Measurements from ENCODE around the gene VRK3.
"Not testable (repeated sequence)": the region's sequence is repeated elsewhere in the genome, so short reads cannot be mapped to it uniquely, and the experiment has no call there.

Gene VRK3

DNA sequence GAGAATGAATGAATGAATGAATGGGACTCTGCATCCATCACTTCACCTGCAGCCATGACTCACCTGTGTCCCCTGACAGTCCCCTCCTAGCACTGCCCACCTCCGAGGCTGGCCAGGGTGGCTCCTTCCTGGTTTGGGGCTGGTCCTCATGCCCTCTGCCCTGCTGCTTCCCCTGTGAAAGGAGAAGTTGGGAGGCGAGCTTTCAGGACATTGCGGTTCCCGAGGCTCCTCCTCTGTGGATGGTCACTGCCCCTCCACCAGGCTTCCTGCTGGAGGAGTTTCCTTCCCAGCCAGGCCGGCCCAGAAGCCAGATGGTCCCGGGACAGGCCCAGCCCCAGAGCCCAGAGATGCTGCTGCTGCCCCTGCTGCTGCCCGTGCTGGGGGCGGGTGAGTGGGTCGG, 55.8 kb downstream of the VRK3 start:
- not testable (repeated sequence) for H3K9me3 Mint-ChIP-seq

DNA sequence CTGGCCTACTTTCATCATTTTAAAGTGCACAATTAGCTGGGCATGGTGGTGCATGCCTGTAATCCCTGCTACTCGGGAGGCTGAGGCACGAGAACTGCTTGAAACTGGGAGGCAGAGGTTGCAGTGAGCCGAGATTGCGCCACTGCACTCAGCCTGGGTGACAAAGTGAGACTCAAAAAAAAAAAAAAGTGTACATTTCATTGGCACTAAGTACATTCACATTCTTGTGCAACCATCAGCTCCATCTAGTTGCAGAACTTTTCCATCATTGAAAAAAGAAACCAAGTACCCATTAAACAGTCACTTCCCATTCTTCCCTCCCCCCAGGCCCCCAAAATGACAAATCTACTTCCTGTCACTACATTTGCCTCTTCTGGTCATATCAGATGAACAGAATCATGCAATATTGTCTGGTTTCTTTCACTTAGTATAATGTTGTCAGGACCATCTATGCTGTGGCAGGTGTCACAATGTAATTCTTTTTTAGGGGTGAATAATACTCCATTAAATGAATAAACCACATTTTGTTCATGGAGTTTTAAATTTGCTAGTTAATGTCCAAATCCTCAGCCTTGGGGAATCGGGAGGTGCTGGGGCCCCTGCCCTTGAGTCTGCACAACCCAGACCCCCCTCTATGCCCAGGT, 56.8 kb downstream of the VRK3 start:
- no peak for DNase-seq
- Mint-ChIP-seq H3K9me3 (peaks cover 2% of the 10 kb centered on the region), H3K27ac (no peak overlapping the region), H3K4me3 (no peak overlapping the region), H3K27me3 (peaks cover 10% of the 10 kb centered on the region), H3K36me3 (ENCODE audit: low read depth) (no peaks in the 10 kb centered on the region), H3K4me1 (no peaks in the 10 kb centered on the region)
- no peak for ATAC-seq

More for the DNA sequence above, 55.8 kb downstream of the VRK3 start:
- not testable (repeated sequence) for DNase-seq; H3K27me3 Mint-ChIP-seq; H3K36me3 Mint-ChIP-seq (ENCODE audit: low read depth); ATAC-seq; H3K4me3 Mint-ChIP-seq; H3K27ac Mint-ChIP-seq; H3K4me1 Mint-ChIP-seq

DNA sequence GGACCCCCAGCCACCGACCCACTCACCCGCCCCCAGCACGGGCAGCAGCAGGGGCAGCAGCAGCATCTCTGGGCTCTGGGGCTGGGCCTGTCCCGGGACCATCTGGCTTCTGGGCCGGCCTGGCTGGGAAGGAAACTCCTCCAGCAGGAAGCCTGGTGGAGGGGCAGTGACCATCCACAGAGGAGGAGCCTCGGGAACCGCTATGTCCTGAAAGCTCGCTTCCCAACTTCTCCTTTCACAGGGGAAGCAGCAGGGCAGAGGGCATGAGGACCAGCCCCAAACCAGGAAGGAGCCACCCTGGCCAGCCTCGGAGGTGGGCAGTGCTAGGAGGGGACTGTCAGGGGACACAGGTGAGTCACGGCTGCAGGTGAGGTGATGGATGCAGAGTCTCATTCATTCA, 64.2 kb downstream of the VRK3 start, which contains the start of gene SIGLEC11:
Gene SIGLEC11, minus strand, starts transcription at position 193 of the 400 bp plus-strand sequence. Its CDS starts 91 bp downstream, at position 102.
- H3K9me3 Mint-ChIP-seq; H3K27me3 Mint-ChIP-seq; H3K27ac Mint-ChIP-seq; H3K36me3 Mint-ChIP-seq (ENCODE audit: low read depth); ATAC-seq; H3K4me1 Mint-ChIP-seq; DNase-seq; H3K4me3 Mint-ChIP-seq: not testable (repeated sequence)

DNA sequence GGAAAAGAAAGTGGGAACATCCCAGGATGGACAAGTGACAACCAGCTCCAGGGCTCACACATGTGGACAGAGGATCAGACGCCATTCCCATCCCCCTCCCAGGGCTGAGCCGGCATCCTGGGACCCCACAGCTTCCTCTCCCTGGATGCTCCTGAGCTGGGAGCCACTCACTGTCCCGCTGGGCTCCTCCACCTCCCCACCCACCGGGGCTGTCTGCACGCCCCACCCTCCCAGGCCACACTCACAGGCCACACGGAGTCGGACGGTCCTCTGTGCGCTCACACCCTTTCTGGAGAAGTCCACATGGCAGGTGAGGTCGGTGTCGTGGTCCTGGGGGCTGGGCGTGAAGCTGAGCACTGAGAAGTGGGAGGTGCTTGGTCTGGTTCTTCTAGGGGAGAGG, 65.3 kb downstream of the VRK3 start:
- H3K4me3 Mint-ChIP-seq; DNase-seq; H3K27me3 Mint-ChIP-seq; H3K4me1 Mint-ChIP-seq; H3K27ac Mint-ChIP-seq; H3K9me3 Mint-ChIP-seq; H3K36me3 Mint-ChIP-seq (ENCODE audit: low read depth); ATAC-seq: not testable (repeated sequence)

DNA sequence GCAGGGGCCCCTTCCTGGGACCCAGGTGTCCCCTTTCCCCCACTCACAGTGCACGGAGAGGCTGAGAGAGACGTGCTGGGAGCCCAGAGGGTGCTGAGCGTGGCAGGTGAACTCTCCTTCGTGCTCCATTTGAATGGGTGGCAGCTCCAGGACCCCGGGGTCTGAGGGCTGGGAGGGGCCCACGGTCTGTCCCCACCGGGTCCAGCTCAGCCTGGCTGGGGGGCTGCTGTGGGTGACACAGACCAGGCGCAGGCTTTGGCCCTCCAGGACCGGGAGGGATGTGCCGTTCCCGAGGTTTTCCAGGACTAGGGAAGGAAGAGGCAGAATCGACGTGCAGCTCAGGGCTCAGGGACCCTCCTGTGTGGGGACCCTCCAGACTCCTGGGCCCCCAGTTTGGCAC, 66.6 kb downstream of the VRK3 start:
- not testable (repeated sequence) for H3K4me1 Mint-ChIP-seq; H3K27ac Mint-ChIP-seq; DNase-seq; H3K4me3 Mint-ChIP-seq; H3K27me3 Mint-ChIP-seq; ATAC-seq; H3K36me3 Mint-ChIP-seq (ENCODE audit: low read depth); H3K9me3 Mint-ChIP-seq

DNA sequence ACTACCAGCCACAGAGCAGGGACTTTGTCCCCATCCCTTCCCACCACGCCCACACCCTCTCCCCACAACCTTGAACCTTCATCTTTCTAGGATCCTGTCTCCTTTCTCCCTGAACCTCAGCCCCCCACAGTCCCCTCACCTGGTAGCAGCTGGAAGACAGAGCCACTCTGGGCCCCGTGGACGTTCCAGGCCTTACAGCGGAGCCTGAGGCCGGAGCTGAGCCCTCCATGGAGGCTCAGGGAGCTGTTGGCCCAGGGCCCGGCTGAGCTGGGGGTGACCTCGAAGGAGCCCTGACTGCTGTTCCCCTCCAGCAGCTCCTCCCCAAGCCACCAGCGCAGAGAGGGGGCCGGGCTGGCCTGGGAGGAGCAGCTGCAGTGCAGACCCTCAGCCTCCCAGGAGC, 67.0 kb downstream of the VRK3 start:
- not testable (repeated sequence) for H3K36me3 Mint-ChIP-seq (ENCODE audit: low read depth); H3K9me3 Mint-ChIP-seq; H3K4me1 Mint-ChIP-seq; ATAC-seq; H3K27ac Mint-ChIP-seq; H3K27me3 Mint-ChIP-seq; DNase-seq; H3K4me3 Mint-ChIP-seq

DNA sequence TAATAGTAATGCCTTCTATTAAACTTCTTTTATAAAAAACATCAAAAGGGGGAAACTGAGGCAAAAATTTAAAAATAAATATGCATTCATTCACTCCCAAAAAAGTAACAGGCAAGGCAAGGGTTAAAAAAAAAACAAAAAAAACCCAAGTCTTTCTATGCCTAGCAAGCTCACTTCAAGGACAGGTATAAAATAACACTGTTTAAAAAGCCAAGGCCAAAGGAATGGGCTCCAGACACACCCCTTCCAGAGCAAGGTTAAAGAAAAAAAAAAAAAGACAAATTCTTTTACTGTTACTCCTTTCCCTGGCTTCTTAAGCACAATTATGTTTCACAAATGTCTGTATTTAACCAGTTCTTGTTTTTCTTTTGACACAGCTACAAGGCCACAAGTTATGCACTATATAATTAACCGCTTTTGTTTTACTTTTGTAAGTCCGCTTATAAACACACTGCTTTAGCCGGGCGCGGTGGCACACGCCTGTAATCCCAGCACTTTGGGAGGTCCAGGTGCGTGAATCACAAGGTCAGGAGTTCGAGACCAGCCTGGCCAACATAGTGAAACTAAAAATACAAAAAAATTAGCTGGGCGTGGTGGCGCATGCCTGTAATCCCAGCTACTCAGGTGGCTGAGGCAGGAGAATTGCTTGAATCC, 67.8 kb downstream of the VRK3 start:
- Mint-ChIP-seq H3K36me3 (ENCODE audit: low read depth) (no peaks in the 10 kb centered on the region), H3K4me1 (peaks cover 1% of the 10 kb centered on the region), H3K4me3 (no peak overlapping the region), H3K27me3 (peaks cover 4% of the 10 kb centered on the region), H3K9me3 (no peaks in the 10 kb centered on the region), H3K27ac (no peak overlapping the region)
- ATAC-seq (no peak), DNase-seq (no peak)

DNA sequence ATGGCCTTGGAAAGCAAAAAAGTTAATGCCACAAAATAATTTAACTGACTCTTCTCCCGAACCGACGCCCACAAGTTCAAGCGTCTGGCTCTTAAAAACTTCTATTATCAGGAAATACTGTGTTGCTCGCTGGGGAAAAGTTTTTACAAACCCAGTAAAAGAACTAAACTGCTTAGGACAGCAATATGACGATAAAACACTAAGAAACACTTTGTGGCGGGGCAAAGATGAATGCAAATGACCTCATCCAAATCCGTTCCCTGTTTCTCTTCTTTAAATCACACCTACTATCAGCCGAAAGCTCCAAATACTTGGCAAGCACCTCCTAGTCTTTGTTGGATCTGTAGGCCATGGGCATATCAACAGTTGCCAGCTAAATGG, 69.1 kb downstream of the VRK3 start:
- Mint-ChIP-seq H3K4me3 (no peak overlapping the region), H3K9me3 (no peaks in the 10 kb centered on the region), H3K4me1 (peaks cover 1% of the 10 kb centered on the region), H3K36me3 (ENCODE audit: low read depth) (no peaks in the 10 kb centered on the region), H3K27me3 (peaks cover 4% of the 10 kb centered on the region), H3K27ac (no peak overlapping the region)
- no peak for DNase-seq
- ATAC-seq, result no peak

DNA sequence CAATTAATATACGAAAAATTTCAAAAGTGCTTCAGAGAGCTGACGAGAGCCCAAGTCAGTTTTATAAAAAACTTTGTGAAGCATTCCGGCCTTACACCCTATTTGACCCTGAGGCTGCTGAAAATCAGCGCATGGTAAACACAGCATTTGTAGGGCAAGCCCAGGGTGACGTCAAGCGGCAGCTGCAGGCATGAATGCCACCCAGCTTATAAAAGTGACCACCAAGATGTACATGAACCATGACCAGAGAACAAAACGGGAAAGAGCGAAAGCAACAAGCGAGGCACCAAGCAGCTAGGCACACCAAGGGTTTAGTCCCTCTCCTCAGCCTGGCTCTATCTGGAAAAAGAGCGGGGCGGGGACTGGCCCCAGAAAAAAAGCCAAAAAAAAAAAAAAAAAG, 70.2 kb downstream of the VRK3 start:
- peaks cover 2% of the 10 kb centered on the region for H3K27me3 Mint-ChIP-seq
- ATAC-seq, result no peak
- no peak overlapping the region for H3K4me3 Mint-ChIP-seq
- H3K9me3 Mint-ChIP-seq, result no peaks in the 10 kb centered on the region
- no peak overlapping the region for H3K27ac Mint-ChIP-seq
- H3K4me1 Mint-ChIP-seq, result peaks cover 1% of the 10 kb centered on the region
- H3K36me3 Mint-ChIP-seq (ENCODE audit: low read depth), result no peaks in the 10 kb centered on the region
- DNase-seq, result no peak

DNA sequence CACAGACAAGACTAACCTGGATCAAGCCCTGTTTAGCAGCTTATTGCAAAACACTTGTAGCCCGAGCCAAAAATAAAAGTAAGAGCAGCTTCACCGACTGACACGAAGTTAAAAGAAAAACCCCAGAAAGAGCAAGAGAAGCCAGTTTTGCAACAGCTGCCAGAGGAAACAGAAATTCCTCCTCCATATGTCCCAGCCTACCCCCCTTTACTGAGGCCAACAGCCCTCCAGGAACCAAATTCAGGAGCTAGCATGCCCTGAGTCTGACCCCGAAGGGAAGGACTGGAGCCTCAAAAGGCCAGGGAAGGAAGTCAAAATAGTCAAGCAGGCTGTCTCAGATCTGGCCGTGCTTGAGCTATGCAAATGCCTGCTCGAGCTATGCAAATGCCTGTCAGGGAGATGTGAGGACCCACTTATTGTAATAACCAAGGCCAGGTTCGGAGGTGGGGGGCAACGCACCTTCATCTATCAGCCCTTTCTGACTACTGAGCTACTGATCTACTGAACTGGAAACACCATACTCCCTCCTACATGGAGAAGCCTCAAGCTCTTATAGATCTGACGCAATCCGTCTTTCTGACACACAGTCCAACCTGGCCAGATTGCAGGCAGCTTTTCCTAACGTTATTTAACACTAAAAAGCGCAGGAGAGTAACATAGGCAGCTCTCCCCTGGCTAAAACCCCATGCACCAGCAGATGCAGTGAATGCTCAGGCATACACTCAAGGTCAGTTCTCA, 70.9 kb downstream of the VRK3 start:
- Mint-ChIP-seq H3K36me3 (ENCODE audit: low read depth) (no peaks in the 10 kb centered on the region), H3K27ac (no peak overlapping the region), H3K4me3 (no peak overlapping the region), H3K27me3 (peaks cover 2% of the 10 kb centered on the region), H3K9me3 (no peaks in the 10 kb centered on the region), H3K4me1 (peaks cover 1% of the 10 kb centered on the region)
- ATAC-seq (no peak), DNase-seq (no peak)

DNA sequence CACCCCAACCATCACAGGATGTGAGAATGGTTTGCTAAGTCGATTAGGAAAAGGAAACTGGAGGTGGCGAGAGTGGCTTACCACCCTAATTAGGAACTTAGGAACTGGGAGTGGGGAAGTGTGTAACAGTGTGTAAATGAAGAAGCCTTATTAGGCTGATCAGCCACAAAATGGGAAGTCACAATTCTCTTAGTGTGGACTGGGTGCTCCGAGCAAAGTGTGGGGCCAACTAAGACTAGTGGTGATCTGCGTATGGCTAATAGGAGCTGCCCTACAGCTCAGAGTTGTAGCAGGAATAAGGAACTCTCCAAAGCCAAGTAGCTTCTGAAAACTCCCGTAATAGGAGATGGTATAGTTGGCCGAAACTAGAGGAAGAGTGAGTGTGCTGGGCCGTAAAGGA, 71.8 kb downstream of the VRK3 start:
- H3K9me3 Mint-ChIP-seq, result no peaks in the 10 kb centered on the region
- DNase-seq, result no peak
- ATAC-seq, result no peak
- H3K4me3 Mint-ChIP-seq, result no peak overlapping the region
- no peak overlapping the region for H3K27ac Mint-ChIP-seq
- H3K27me3 Mint-ChIP-seq, result peaks cover 2% of the 10 kb centered on the region
- H3K4me1 Mint-ChIP-seq, result peaks cover 1% of the 10 kb centered on the region
- H3K36me3 Mint-ChIP-seq (ENCODE audit: low read depth), result no peaks in the 10 kb centered on the region

DNA sequence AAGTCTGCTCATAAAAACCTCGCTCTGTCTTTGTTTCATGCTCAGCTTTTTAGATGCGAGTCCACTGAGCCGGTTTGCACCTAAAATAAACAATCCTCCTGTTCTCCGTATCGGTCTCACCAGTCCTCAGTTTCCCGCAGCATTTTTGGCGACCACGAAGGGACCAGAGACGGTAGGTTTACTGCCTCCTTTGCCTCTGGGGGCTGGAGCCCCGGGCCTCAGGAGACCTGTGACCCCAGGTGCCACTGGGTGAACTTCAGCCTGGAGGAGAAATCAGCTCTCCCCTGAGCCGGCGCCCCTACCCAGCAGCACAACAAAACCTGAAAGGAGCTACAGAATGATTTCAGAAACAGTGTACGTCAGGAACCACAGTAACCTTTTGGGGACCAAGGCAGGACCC, 72.3 kb downstream of the VRK3 start:
- no peak for DNase-seq
- Mint-ChIP-seq H3K27ac (no peak overlapping the region), H3K4me1 (peaks cover 1% of the 10 kb centered on the region), H3K27me3 (peaks cover 1% of the 10 kb centered on the region), H3K4me3 (no peak overlapping the region), H3K9me3 (no peaks in the 10 kb centered on the region), H3K36me3 (ENCODE audit: low read depth) (no peaks in the 10 kb centered on the region)
- ATAC-seq, result no peak

DNA sequence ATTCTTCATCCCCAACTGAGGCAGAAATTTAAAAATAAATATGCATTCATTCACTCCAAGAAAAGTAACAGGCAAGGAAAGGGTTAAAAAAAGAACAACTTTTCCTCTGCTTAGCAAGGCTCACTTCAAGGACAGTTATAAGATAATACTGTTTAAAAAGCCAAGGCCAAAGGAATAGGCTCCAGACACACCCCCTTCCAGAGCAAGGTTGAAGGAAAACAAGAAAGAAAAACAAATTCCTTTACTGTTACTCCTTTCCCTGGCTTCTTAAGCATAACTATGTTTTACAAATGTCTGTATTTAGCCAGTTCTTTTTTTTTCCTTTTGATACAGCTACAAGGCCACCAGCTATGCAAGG, 72.7 kb downstream of the VRK3 start:
- peaks cover 1% of the 10 kb centered on the region for H3K4me1 Mint-ChIP-seq
- H3K27ac Mint-ChIP-seq, result no peak overlapping the region
- no peak for DNase-seq
- H3K4me3 Mint-ChIP-seq, result no peak overlapping the region
- no peaks in the 10 kb centered on the region for H3K36me3 Mint-ChIP-seq (ENCODE audit: low read depth)
- ATAC-seq, result no peak
- H3K9me3 Mint-ChIP-seq, result no peaks in the 10 kb centered on the region
- H3K27me3 Mint-ChIP-seq, result peaks cover 2% of the 10 kb centered on the region

DNA sequence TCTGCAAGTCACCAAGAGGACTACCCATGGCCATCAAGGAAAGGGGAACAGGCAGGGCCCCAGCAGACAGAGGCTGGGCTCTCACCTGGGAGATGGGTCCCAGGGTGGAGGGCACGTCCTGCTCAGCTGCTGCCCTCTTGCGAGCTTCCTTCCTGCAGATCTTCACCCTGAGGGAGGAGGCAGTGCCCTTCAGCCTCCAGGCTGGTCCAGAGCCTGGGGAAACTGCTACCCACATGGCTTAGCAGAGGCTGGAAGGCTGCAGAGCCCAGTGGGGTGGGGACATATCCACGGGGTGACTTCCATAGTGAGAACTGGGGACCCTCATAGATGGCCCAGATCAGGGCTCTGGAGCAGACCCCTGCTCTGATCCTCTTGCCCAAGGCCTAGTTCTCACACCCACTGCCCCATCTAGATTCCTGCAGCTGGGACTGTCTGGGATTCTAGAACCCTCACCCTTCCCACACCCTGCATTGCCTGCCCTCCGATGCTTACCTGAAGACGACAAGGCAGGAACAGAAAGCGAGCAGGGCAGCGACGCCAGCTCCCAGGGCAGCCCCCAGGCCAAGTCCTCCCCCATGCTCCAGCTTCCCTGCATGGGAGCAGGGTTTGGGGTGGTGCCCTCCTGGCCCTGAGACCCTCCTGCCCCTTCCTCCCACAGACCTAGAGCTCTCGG, 73.2 kb downstream of the VRK3 start:
- Mint-ChIP-seq H3K27me3 (peaks cover 2% of the 10 kb centered on the region), H3K9me3 (no peaks in the 10 kb centered on the region), H3K4me3 (no peak overlapping the region), H3K27ac (no peak overlapping the region), H3K36me3 (ENCODE audit: low read depth) (no peaks in the 10 kb centered on the region), H3K4me1 (peaks cover 1% of the 10 kb centered on the region)
- ATAC-seq (no peak), DNase-seq (no peak)

Measured in activated naive CD8-positive, alpha-beta T cell treated with anti-CD3 and anti-CD28 coated beads, Interleukin-2, amount 50 U/mL, for 24 hours (primary cell).